Sigmoid colon (tissue), 4 donors: ENCODE measurements around the gene IL9.

Source experiments
- CTCF ChIP-seq, 4 experiments: fragments of 450-650 bp in 3 of 4; fragments of 200-600 bp in 1 of 4; IDR thresholded peaks; one replicate each; pipeline ENCODE4 v1.5.1; 2016 to 2019; ENCODE audit warnings: antibody characterized with exemption in 4 of 4, mild to moderate bottlenecking in 3 of 4, moderate library complexity in 2 of 4
- EP300 ChIP-seq, 4 donors: sonication (generic); formaldehyde crosslinking; IDR thresholded peaks; one replicate each; pipeline ENCODE4 v1.6.1; 2017; ENCODE audit warnings: antibody characterized with exemption in 4 of 4
- POLR2A ChIP-seq, 2 donors: fragments of 450-650 bp; IDR thresholded peaks; one replicate each; pipeline ENCODE4 v1.6.1; 2016; ENCODE audit warnings: antibody characterized with exemption in 2 of 2, mild to moderate bottlenecking in 2 of 2, moderate library complexity in 2 of 2
- POLR2AphosphoS5 ChIP-seq, 4 donors: sonication (generic); formaldehyde crosslinking; IDR thresholded peaks; one replicate each; pipeline ENCODE4 v1.6.1; 2017; ENCODE audit warnings: antibody characterized with exemption in 4 of 4

- TF ChIP-seq CTCF (IDR thresholded peaks at IDR 0.05) (peak; percentile 39 to 78 (median 66)), POLR2A (IDR thresholded peaks at IDR 0.05) (no peak), EP300 (IDR thresholded peaks at IDR 0.05) (no peak), POLR2AphosphoS5 (IDR thresholded peaks at IDR 0.05) (no peak)
Measured at GRCh38 chr5:135887447-135887864, 8.2 kb downstream of the IL9 start.
